HepG2 (cell line): ENCODE measurements around the gene ZBTB8OS. TPM values are rescaled to one million over a fixed set of nuclear protein-coding genes. Genes with fewer than 3 reads are reported as not detected.

Experiments
- FOXC1 ChIP-seq: sonication (generic); formaldehyde crosslinking; IDR thresholded peaks from 2 replicates; pipeline ENCODE4 v1.8.0; 2022; ENCODE audit warnings: mild to moderate bottlenecking, missing genetic modification reagents, borderline replicate concordance
- PHF8 ChIP-seq: sonication (generic); formaldehyde crosslinking; IDR thresholded peaks from 2 replicates; pipeline ENCODE4 v1.5.0; 2020; ENCODE audit warnings: missing genetic modification reagents
- POGZ ChIP-seq: sonication (generic); formaldehyde crosslinking; IDR thresholded peaks from 2 replicates; pipeline ENCODE4 v1.4.0; 2020; ENCODE audit warnings: mild to moderate bottlenecking, missing genetic modification reagents
- PREB ChIP-seq: sonication (generic); formaldehyde crosslinking; IDR thresholded peaks from 2 replicates; pipeline ENCODE4 v1.4.0; 2020; ENCODE audit warnings: missing genetic modification reagents
- RARA ChIP-seq: IDR thresholded peaks from 2 replicates; pipeline ENCODE4 v1.6.1; 2016; ENCODE audit warnings: missing genetic modification reagents, missing compliant biosample characterization
- RFXAP ChIP-seq: sonication (generic); formaldehyde crosslinking; IDR thresholded peaks from 2 replicates; pipeline ENCODE4 v1.4.0; 2020; ENCODE audit warnings: missing genetic modification reagents, borderline replicate concordance
- SMARCC2 ChIP-seq: fragments of 450-650 bp; IDR thresholded peaks from 2 replicates; pipeline ENCODE4 v1.6.1; 2017; ENCODE audit warnings: antibody characterized with exemption, mild to moderate bottlenecking
- SP1 ChIP-seq, 2 experiments: fragments of 450-650 bp in 1 of 2; sonication (generic) in 1 of 2; formaldehyde crosslinking in 1 of 2; IDR thresholded peaks; 2 replicates each; pipeline versions ENCODE4 v1.4.0 to v1.6.1; 2016 to 2020; ENCODE audit warnings: missing genetic modification reagents in 1 of 2
- TCF7L2 ChIP-seq: IDR thresholded peaks from 2 replicates; pipeline ENCODE4 v1.6.1; 2011; ENCODE audit warnings: mild to moderate bottlenecking, low read depth, low read length, moderate library complexity
- TGIF2 ChIP-seq: IDR thresholded peaks from 2 replicates; pipeline ENCODE4 v1.6.1; 2016; ENCODE audit warnings: control low read depth, missing compliant biosample characterization
- TRIM22 ChIP-seq: fragments of 450-650 bp; IDR thresholded peaks from 2 replicates; pipeline ENCODE4 v1.6.1; 2017
- ZBTB44 ChIP-seq: sonication (generic); formaldehyde crosslinking; IDR thresholded peaks from 2 replicates; pipeline ENCODE4 v1.4.0; 2020; ENCODE audit warnings: missing genetic modification reagents
- ZNF138 ChIP-seq: sonication (generic); formaldehyde crosslinking; IDR thresholded peaks from 2 replicates; pipeline ENCODE4 v1.5.0; 2020; ENCODE audit warnings: mild to moderate bottlenecking, low read depth, missing genetic modification reagents
- ZNF17 ChIP-seq: sonication (generic); formaldehyde crosslinking; IDR thresholded peaks from 2 replicates; pipeline ENCODE4 v1.5.0; 2020; ENCODE audit warnings: mild to moderate bottlenecking, missing genetic modification reagents
- ZNF256 ChIP-seq: sonication (generic); formaldehyde crosslinking; conservative IDR thresholded peaks from 2 replicates; pipeline ENCODE4 v1.4.0; 2020; ENCODE audit warnings: missing genetic modification reagents
- ZNF510 ChIP-seq: sonication (generic); formaldehyde crosslinking; IDR thresholded peaks from 2 replicates; pipeline ENCODE4 v1.4.0; 2020; ENCODE audit warnings: low read depth, mild to moderate bottlenecking, missing genetic modification reagents
- ZNF580 ChIP-seq: IDR thresholded peaks from 2 replicates; pipeline ENCODE4 v1.6.1; 2016; ENCODE audit warnings: low read depth, borderline replicate concordance
- ZNF737 ChIP-seq: sonication (generic); formaldehyde crosslinking; IDR thresholded peaks from 2 replicates; pipeline ENCODE4 v1.5.0; 2020; ENCODE audit warnings: missing genetic modification reagents, mild to moderate bottlenecking, borderline replicate concordance
- ZNF747 ChIP-seq: sonication (generic); formaldehyde crosslinking; IDR thresholded peaks from 2 replicates; pipeline ENCODE4 v1.8.1; 2023; ENCODE audit warnings: missing genetic modification reagents, mild to moderate bottlenecking, borderline replicate concordance
- ZNF770 ChIP-seq: sonication (generic); formaldehyde crosslinking; IDR thresholded peaks from 2 replicates; pipeline ENCODE4 v1.5.0; 2020; ENCODE audit warnings: mild to moderate bottlenecking, missing genetic modification reagents
- polyA plus RNA-seq, 8 experiments: library from polyadenylated mRNA; depleted of rRNA in 3 of 8; stranded (reverse) in 7 of 8; unstranded in 1 of 8; fragments of >200 nt; fragmentation: Illumina TruSeq in 4 of 8; extraction: Trizol in 4 of 8; gene quantifications; 2 replicates each; pipeline versions ENCODE4 v1.2.1 to v1.2.3, GENCODE V29; 2011 to 2016; ENCODE audit warnings: low read depth in 4 of 8, missing spikeins in 1 of 8, mixed read lengths in 1 of 8; ENCODE audit not compliant: insufficient read depth in 1 of 8
- total RNA-seq, 5 experiments: library from RNA; depleted of rRNA; stranded (reverse); fragments of >200 nt; fragmentation: Illumina TruSeq; extraction: Trizol; gene quantifications; 2 replicates each; pipeline ENCODE4 v1.2.3, GENCODE V29; 2016; ENCODE audit warnings: low read depth in 1 of 5

Gene ZBTB8OS
- total and polyA plus RNA-seq, 2 of the 13 experiments (the other 11 are each of a cell fraction or from before 2014, with no cell fraction given): 57.7 to 84.8 TPM

GRCh38 chr1:32695098-32695904 is 45.0 kb upstream of the ZBTB8OS start (continued):
- TF ChIP-seq ZBTB44 (CRISPR knock-in tag) (no peak), ZNF737 (CRISPR knock-in tag) (no peak), ZNF256 (CRISPR knock-in tag) (no peak), PREB (CRISPR knock-in tag) (no peak), TGIF2 (CRISPR knock-in tag) (peak; percentile 20; the same call in 1 of the 2 replicates), TCF7L2 (no peak), PHF8 (peak; percentile 64; the same call in 1 of the 2 replicates), ZNF138 (CRISPR knock-in tag) (no peak), ZNF580 (CRISPR knock-in tag) (no peak; the same call in 1 of the 2 replicates), ZNF770 (CRISPR knock-in tag) (peak; percentile 84; the same call in 1 of the 2 replicates), ZNF747 (CRISPR knock-in tag) (0 out of 2 replicates have a peak, but pooled peaks have one; percentile 30), RARA (CRISPR knock-in tag) (no peak), ZNF17 (no peak), TRIM22 (no peak), FOXC1 (CRISPR knock-in tag) (no peak), SP1 (IDR thresholded peaks at IDR 0.05) (no peak), SP1 (CRISPR knock-in tag; IDR thresholded peaks at IDR 0.05) (no peak), SMARCC2 (no peak), RFXAP (peak; percentile 11; the same call in 1 of the 2 replicates), ZNF510 (no peak), POGZ (CRISPR knock-in tag) (peak; percentile 32; the same call in 1 of the 2 replicates)
